ENCODE data around the gene ACP4. TPM values are rescaled to one million over a fixed set of nuclear protein-coding genes. Genes with fewer than 3 reads are reported as not detected.
"Not testable (repeated sequence)": the region's sequence is repeated elsewhere in the genome, so short reads cannot be mapped to it uniquely, and the experiment has no call there.

ACP4 gene
- total RNA-seq, 1 donor from 2014 or later, result not detected

DNA sequence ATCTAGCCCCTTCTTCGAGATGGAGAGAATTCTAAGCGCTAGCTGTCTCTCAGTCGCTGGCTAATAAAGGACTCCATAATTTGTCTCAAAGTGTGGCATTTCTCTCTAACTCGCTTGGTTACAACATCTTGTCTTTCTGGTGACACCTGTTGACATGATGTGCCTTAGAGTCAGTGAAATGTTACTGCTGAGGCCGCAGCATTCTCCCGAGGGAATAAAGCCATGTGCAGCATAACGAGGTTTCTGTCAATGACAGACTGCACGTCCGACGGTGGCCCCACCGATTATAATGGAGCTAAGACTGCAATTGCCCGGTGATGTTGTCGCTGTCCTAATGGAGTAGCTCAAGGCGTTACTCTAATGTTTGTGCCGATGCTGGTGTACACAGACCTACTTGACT is 40.2 kb upstream of the ACP4 start:
- Histone ChIP-seq H3K27me3 (ENCODE audit: control insufficient read depth, insufficient read depth, low read length) (no peaks in the 10 kb centered on the region), H3K36me3 (ENCODE audit: control insufficient read depth, insufficient read depth, low read length) (no peaks in the 10 kb centered on the region), H3K4me3 (ENCODE audit: low read depth, low read length) (no peak overlapping the region)
- TF ChIP-seq, protein P1, sequence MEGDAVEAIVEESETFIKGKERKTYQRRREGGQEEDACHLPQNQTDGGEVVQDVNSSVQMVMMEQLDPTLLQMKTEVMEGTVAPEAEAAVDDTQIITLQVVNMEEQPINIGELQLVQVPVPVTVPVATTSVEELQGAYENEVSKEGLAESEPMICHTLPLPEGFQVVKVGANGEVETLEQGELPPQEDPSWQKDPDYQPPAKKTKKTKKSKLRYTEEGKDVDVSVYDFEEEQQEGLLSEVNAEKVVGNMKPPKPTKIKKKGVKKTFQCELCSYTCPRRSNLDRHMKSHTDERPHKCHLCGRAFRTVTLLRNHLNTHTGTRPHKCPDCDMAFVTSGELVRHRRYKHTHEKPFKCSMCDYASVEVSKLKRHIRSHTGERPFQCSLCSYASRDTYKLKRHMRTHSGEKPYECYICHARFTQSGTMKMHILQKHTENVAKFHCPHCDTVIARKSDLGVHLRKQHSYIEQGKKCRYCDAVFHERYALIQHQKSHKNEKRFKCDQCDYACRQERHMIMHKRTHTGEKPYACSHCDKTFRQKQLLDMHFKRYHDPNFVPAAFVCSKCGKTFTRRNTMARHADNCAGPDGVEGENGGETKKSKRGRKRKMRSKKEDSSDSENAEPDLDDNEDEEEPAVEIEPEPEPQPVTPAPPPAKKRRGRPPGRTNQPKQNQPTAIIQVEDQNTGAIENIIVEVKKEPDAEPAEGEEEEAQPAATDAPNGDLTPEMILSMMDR (IDR thresholded peaks at IDR 0.05; ENCODE audit: insufficient read depth, low read length, poor library complexity, severe bottlenecking), result no peak
- no peak for DNase-seq (ENCODE audit: low read depth)

DNA sequence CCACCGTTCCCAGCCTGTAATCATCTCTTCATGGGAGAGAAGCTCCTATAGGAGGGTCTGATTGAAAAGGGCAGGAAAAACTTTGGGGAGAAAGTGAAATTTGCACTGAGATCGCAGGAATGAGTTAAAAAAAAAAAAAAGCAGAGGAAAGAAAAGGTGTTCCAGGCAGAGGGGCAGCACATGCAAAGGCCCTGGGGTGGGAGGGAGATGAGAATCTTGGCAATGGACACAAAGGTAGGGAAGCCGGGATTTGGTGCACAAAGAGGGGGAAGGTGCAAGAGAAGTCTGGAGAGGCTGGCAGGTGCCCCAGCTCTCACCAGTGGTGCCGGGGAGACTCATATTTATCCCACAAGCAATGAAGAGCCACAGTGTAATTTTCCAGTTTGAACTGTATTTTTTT is 36.3 kb upstream of the ACP4 start:
- H3K27me3 ChIP-seq (ENCODE audit: control insufficient read depth, insufficient read depth, low read length), result no peaks in the 10 kb centered on the region
- TF ChIP-seq, protein P1 (IDR thresholded peaks at IDR 0.05; ENCODE audit: insufficient read depth, low read length, poor library complexity, severe bottlenecking), result no peak

DNA sequence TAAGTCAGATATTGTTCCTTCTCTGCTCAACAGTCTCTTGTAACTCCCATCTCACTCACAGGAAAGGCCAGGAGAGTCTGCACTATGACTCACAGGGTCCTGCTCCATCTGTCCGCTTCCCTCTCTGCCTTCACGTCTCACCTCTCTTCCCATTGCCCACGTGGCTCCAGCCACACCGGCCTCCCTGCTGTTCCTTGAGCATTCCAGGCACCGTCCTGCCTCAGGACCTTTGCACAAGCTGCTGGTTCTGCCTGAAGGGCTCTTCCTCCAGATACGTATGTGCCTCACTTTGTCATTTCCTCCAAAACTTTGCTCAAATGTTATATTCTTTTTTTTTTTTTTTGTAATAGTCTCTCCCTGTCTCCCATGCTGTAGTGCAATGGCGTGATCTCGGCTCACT is 34.0 kb upstream of the ACP4 start:
- H3K27me3 ChIP-seq (ENCODE audit: control insufficient read depth, insufficient read depth, low read length); DNase-seq (ENCODE audit: low read depth); H3K4me3 ChIP-seq (ENCODE audit: low read depth, low read length); H3K36me3 ChIP-seq (ENCODE audit: control insufficient read depth, insufficient read depth, low read length): not testable (repeated sequence)

More for the DNA sequence above, 36.3 kb upstream of the ACP4 start:
- H3K4me3 ChIP-seq (ENCODE audit: low read depth, low read length), result no peak overlapping the region
- no peak for DNase-seq (ENCODE audit: low read depth)
- no peaks in the 10 kb centered on the region for H3K36me3 ChIP-seq (ENCODE audit: control insufficient read depth, insufficient read depth, low read length)

DNA sequence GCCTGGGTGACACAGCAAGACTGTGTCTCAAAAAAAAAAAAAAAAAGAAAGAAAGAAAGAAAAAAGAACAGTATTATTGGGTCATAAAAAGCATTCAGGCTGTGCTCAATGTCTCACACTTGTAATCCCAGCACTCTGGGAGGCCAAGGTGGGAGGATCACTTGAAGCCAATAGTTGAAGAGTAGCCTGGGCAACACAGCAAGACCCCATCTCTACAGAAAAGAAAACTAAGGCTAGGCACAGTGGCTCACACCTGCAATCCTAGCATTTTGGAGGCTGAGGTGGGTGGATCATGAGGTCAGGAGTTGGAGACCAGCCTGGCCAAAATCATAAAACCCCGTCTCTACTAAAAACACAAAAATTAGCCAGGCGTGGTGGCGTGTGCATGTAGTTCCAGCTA is 32.6 kb upstream of the ACP4 start:
- not testable (repeated sequence) for H3K4me3 ChIP-seq (ENCODE audit: low read depth, low read length); DNase-seq (ENCODE audit: low read depth)

DNA sequence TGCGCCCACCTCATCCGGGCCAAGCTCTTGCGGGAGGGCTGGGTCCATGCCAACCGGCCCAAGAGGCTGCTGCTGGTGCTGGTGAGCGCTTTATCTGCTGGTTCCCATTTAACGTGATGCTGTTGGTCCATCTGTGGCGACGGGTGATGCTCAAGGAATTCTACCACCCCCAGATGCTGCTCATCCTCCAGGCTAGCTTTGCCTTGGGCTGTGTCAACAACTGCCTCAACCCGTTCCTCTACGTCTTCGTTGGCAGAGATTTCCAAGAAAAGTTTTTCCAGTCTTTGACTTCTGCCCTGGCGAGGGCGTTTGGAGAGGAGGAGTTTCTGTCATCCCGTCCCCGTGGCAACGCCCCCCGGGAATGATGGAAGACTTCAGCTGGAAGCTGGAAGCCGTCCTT is 31.1 kb upstream of the ACP4 start:
- not testable (repeated sequence) for H3K27me3 ChIP-seq (ENCODE audit: control insufficient read depth, insufficient read depth, low read length); DNase-seq (ENCODE audit: low read depth); H3K36me3 ChIP-seq (ENCODE audit: control insufficient read depth, insufficient read depth, low read length); H3K4me3 ChIP-seq (ENCODE audit: low read depth, low read length)

More for the DNA sequence above, 32.6 kb upstream of the ACP4 start:
- H3K27me3 ChIP-seq (ENCODE audit: control insufficient read depth, insufficient read depth, low read length); H3K36me3 ChIP-seq (ENCODE audit: control insufficient read depth, insufficient read depth, low read length): not testable (repeated sequence)

DNA sequence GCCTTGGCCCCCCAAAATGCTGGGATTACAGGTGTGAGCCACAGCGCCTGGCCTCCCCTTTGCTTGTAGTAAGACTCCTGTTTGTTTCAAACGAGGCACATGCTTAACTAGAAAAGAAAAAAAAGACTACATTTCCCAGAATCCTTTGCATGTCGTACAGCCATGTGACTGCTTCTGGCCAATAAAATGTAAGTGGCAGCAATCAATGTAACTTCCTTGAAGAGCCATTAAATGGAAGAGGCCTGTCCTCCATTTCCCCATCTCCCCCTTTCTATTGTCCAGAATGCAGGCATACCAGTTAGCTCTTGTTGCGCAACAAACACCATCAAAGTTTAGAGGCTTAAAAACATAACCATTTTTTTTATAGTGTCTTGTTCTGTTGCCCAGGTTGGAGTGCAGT is 30.3 kb upstream of the ACP4 start:
- H3K27me3 ChIP-seq (ENCODE audit: control insufficient read depth, insufficient read depth, low read length), result no peaks in the 10 kb centered on the region
- TF ChIP-seq, protein P1 (IDR thresholded peaks at IDR 0.05; ENCODE audit: insufficient read depth, low read length, poor library complexity, severe bottlenecking), result no peak
- H3K36me3 ChIP-seq (ENCODE audit: control insufficient read depth, insufficient read depth, low read length), result no peaks in the 10 kb centered on the region
- no peak for DNase-seq (ENCODE audit: low read depth)
- H3K4me3 ChIP-seq (ENCODE audit: low read depth, low read length), result no peak overlapping the region

DNA sequence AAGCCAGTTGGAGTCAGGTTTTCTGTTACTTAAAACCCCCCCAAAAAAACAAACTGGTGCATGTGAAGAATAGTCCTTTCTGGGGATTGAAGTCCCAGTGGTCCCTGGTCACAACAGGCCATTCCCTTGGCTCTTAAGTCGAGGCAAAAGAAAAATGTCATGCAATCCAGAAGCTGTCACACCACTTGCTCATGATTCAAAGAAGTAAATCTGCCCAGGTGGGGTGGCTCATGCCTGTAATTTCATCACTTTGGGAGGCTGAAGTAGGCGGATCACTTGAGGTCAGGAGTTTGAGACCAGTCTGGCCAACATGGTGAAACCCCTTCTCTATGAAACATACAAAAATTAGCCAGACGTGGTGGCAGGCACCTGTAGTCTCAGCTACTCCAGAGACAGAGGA is 28.7 kb upstream of the ACP4 start:
- not testable (repeated sequence) for DNase-seq (ENCODE audit: low read depth); H3K27me3 ChIP-seq (ENCODE audit: control insufficient read depth, insufficient read depth, low read length); H3K36me3 ChIP-seq (ENCODE audit: control insufficient read depth, insufficient read depth, low read length); H3K4me3 ChIP-seq (ENCODE audit: low read depth, low read length)

DNA sequence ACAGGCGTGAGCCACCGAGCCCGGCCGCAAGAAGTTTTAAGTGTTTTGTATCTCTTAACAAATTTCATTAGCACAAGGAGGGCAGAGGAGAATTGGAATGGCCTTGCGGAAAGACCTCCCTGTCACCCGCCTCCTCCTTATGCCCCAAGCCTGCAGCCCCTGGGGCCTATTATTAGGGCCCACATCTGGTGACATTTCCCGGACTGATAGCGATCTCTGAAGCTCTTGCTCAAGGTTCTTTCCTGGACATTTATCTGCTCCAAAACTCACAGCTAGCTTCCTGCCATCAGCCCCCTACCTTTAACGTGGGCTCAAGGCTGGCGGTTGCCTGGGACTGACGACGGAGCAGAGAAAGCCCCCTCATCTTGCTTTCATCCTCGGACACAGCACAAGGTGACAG is 26.7 kb upstream of the ACP4 start:
- not testable (repeated sequence) for H3K27me3 ChIP-seq (ENCODE audit: control insufficient read depth, insufficient read depth, low read length); H3K4me3 ChIP-seq (ENCODE audit: low read depth, low read length); DNase-seq (ENCODE audit: low read depth); H3K36me3 ChIP-seq (ENCODE audit: control insufficient read depth, insufficient read depth, low read length)

DNA sequence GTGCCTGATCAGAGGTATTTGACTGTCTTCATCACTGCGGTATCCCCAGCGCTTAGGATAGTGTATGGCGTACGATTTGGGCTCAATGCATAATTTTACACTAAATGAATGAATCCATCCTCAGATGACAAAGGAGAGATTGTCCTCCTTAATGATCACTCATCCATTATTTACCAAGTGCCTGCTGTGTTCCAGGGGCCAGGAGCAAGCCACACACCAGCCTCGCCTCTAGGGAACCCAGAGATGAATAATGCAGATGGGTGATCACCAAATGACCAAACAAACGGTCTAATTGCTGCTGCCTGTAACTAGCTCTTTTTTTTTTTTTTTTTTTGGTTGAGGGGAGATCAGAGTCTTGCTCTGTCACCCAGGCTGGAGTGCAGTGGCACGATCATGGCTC is 25.8 kb upstream of the ACP4 start:
- no peak for DNase-seq (ENCODE audit: low read depth)
- no peaks in the 10 kb centered on the region for H3K27me3 ChIP-seq (ENCODE audit: control insufficient read depth, insufficient read depth, low read length)
- TF ChIP-seq, protein P1 (IDR thresholded peaks at IDR 0.05; ENCODE audit: insufficient read depth, low read length, poor library complexity, severe bottlenecking), result no peak
- H3K36me3 ChIP-seq (ENCODE audit: control insufficient read depth, insufficient read depth, low read length), result no peaks in the 10 kb centered on the region
- no peak overlapping the region for H3K4me3 ChIP-seq (ENCODE audit: low read depth, low read length)

DNA sequence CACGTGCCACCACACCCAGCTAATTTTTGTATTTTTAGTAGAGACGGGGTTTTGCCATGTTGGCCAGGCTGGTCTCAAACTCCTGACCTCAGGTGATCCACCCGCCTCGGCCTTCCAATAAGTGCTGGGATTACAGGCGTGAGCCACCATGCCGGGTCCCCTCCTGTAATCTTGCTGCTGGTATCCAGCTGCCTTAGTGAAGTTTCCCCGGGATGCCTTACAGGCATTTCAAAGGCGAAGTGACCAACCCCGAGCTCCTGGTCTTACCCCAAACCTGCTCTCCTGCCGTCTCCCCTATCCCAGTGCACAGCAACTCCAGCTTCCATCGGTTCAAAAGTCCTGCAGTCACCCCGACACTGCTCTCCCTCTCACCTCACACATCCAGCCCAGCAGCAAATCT is 23.5 kb upstream of the ACP4 start:
- H3K36me3 ChIP-seq (ENCODE audit: control insufficient read depth, insufficient read depth, low read length); DNase-seq (ENCODE audit: low read depth); H3K4me3 ChIP-seq (ENCODE audit: low read depth, low read length); H3K27me3 ChIP-seq (ENCODE audit: control insufficient read depth, insufficient read depth, low read length): not testable (repeated sequence)

DNA sequence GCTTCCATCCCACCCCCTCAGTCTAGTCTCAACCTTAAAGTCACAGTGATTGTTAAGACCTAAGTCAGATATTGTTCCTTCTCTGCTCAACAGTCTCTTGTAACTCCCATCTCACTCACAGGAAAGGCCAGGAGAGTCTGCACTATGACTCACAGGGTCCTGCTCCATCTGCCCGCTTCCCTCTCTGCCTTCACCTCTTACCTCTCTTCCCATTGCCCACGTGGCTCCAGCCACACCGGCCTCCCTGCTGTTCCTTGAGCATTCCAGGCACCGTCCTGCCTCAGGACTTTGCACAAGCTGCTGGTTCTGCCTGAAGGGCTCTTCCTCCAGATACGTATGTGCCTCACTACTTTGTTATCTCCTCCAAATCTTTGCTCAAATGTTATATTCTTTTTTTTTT is 23.0 kb upstream of the ACP4 start:
- not testable (repeated sequence) for H3K4me3 ChIP-seq (ENCODE audit: low read depth, low read length); H3K36me3 ChIP-seq (ENCODE audit: control insufficient read depth, insufficient read depth, low read length); H3K27me3 ChIP-seq (ENCODE audit: control insufficient read depth, insufficient read depth, low read length); DNase-seq (ENCODE audit: low read depth)

All from kidney epithelial cell (primary cell).